ENCODE results near the gene DBH.

DNA sequence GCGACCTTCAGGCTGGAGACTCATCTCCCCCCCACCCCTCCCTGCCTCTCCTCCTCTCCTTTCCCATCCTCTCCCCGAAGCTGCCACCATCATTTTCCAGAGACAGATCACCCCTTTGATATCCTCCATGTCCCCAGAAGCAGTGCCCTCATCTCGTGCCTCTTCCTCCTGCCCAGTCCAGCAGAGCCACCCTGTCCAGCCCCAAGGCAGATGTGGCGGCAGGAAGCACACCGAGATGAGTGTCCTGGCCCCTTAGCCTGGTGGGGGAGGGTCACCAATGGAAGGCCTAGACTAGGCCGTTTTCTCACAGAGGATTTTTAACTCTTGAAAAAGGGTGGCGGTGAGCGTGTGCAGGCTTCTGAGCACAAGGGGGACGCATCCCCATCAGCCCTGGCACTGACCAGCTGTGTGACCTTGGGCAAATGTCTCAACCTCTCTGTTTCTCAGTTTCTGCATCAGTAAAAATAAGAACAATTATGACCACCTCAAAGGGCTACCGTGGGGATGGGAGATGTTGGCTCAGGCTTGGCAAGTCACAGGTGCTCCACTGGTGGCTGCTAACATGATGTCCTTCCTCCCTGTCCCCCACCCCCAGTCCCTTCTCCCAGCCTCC, 53.1 kb downstream of the DBH start:
- TF ChIP-seq, protein P1, sequence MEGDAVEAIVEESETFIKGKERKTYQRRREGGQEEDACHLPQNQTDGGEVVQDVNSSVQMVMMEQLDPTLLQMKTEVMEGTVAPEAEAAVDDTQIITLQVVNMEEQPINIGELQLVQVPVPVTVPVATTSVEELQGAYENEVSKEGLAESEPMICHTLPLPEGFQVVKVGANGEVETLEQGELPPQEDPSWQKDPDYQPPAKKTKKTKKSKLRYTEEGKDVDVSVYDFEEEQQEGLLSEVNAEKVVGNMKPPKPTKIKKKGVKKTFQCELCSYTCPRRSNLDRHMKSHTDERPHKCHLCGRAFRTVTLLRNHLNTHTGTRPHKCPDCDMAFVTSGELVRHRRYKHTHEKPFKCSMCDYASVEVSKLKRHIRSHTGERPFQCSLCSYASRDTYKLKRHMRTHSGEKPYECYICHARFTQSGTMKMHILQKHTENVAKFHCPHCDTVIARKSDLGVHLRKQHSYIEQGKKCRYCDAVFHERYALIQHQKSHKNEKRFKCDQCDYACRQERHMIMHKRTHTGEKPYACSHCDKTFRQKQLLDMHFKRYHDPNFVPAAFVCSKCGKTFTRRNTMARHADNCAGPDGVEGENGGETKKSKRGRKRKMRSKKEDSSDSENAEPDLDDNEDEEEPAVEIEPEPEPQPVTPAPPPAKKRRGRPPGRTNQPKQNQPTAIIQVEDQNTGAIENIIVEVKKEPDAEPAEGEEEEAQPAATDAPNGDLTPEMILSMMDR (IDR thresholded peaks at IDR 0.05; ENCODE audit: low read depth, low read length, poor library complexity, severe bottlenecking) = no peak
- no peak for TF ChIP-seq EZH2phosphoT487 (IDR thresholded peaks at IDR 0.05; ENCODE audit: borderline replicate concordance, low read length)
